ENCODE measurements around the gene FREM1. TPM values are rescaled to one million over a fixed set of nuclear protein-coding genes. Genes with fewer than 3 reads are reported as not detected.

FREM1 gene
- polyA plus RNA-seq, 1 of the 3 experiments (the other 2 are of a cell fraction), result 0.26 TPM

GRCh38 chr9:14715102-14715501, 195.1 kb downstream of the FREM1 start:
- no peaks in the 10 kb centered on the region for H3F3A ChIP-seq (replicated peaks; ENCODE audit: insufficient read depth)
- H3K4me2 ChIP-seq, result no peak overlapping the region
- no peak for DNase-seq
- 0 out of 2 replicates have a peak, but pooled peaks cover 4% of the 10 kb centered on the region for H3K9me3 ChIP-seq
- POLR2A ChIA-PET, result no interaction called here
- no peak overlapping the region for H3K4me3 ChIP-seq (ENCODE audit: low read depth in 2 of 2, low read length in 1 of 2)
- no peaks in the 10 kb centered on the region for H3K9me2 ChIP-seq
- no peak overlapping the region for H3K27ac ChIP-seq (ENCODE audit: low read depth in 2 of 2, low read length in 1 of 2)
- no peaks in the 10 kb centered on the region for H4K20me1 ChIP-seq (ENCODE audit: insufficient read depth)
- TF ChIP-seq ZBTB33 (IDR thresholded peaks at IDR 0.05; ENCODE audit: borderline replicate concordance, low read depth) (no peak), RFX5 (IDR thresholded peaks at IDR 0.05; ENCODE audit: low read length) (no peak), USF2 (IDR thresholded peaks at IDR 0.05; ENCODE audit: borderline replicate concordance, low read depth, low read length) (no peak)
- H3K4me1 ChIP-seq (ENCODE audit: control insufficient read depth in 1 of 2, insufficient read depth in 2 of 2, low read depth in 1 of 2, low read length in 1 of 2), result no peaks in the 10 kb centered on the region; a peak in 1 of 4 replicates
- no peak overlapping the region for H2AFZ ChIP-seq (ENCODE audit: low read depth)
- no peak overlapping the region for H3K9ac ChIP-seq
- H3K79me2 ChIP-seq (ENCODE audit: insufficient read depth), result no peaks in the 10 kb centered on the region
- peaks cover 3% of the 10 kb centered on the region; the same call in 1 of the 2 replicates for H3K27me3 ChIP-seq (ENCODE audit: insufficient read depth)
- CTCF ChIA-PET, result interaction anchor here (1.0 kb wide), 1 partner anchor 63 kb away, joined by 3 read pairs; no protein-coding TSS in a partner anchor
- WGBS (ENCODE audit: low lambda C conversion rate), result 36% methylated on average over 4 of the region's 4 CpGs
- no peaks in the 10 kb centered on the region for H3K36me3 ChIP-seq (replicated peaks in 1 of 2; ENCODE audit: control insufficient read depth in 1 of 2, insufficient read depth in 2 of 2, low read length in 1 of 2)

GRCh38 chr9:14713187-14713767, 197.0 kb downstream of the FREM1 start:
- no peak for DNase-seq
- Histone ChIP-seq H3K9me2 (no peaks in the 10 kb centered on the region), H3K36me3 (replicated peaks in 1 of 2; ENCODE audit: control insufficient read depth in 1 of 2, insufficient read depth in 2 of 2, low read length in 1 of 2) (no peaks in the 10 kb centered on the region), H3K4me2 (no peak overlapping the region), H3F3A (replicated peaks; ENCODE audit: insufficient read depth) (no peaks in the 10 kb centered on the region), H3K9ac (no peak overlapping the region), H4K20me1 (ENCODE audit: insufficient read depth) (no peaks in the 10 kb centered on the region), H3K27me3 (ENCODE audit: insufficient read depth) (no peaks in the 10 kb centered on the region), H3K27ac (ENCODE audit: low read depth in 2 of 2, low read length in 1 of 2) (no peak overlapping the region), H3K9me3 (0 out of 2 replicates have a peak, but pooled peaks cover 4% of the 10 kb centered on the region), H3K79me2 (ENCODE audit: insufficient read depth) (no peaks in the 10 kb centered on the region), H3K4me1 (ENCODE audit: control insufficient read depth in 1 of 2, insufficient read depth in 2 of 2, low read depth in 1 of 2, low read length in 1 of 2) (no peaks in the 10 kb centered on the region), H3K4me3 (ENCODE audit: low read depth in 2 of 2, low read length in 1 of 2) (no peak overlapping the region), H2AFZ (ENCODE audit: low read depth) (no peak overlapping the region)
- ChIA-PET POLR2A (no interaction called here), CTCF (no interaction called here)
- 67% methylated on average over 3 of the region's 3 CpGs for WGBS (ENCODE audit: low lambda C conversion rate)
- TF ChIP-seq YY1 (IDR thresholded peaks at IDR 0.05; ENCODE audit: low read depth) (no peak), ELF1 (IDR thresholded peaks at IDR 0.05) (no peak), GATA2 (CRISPR knock-in tag; IDR thresholded peaks at IDR 0.05) (no peak), TCF12 (IDR thresholded peaks at IDR 0.05) (no peak), NFIC (IDR thresholded peaks at IDR 0.05; ENCODE audit: borderline replicate concordance) (no peak), ZBTB33 (IDR thresholded peaks at IDR 0.05; ENCODE audit: borderline replicate concordance, low read depth) (no peak), EZH2phosphoT487 (IDR thresholded peaks at IDR 0.05; ENCODE audit: borderline replicate concordance, low read depth) (no peak), RAD21 (IDR thresholded peaks at IDR 0.05; ENCODE audit: low read length) (no peak), CTCF (IDR thresholded peaks at IDR 0.05) (no peak), TEAD4 (IDR thresholded peaks at IDR 0.05; ENCODE audit: borderline replicate concordance, insufficient read depth) (no peak), CHD2 (IDR thresholded peaks at IDR 0.05; ENCODE audit: low read length, partially characterized antibody) (no peak), RFX5 (IDR thresholded peaks at IDR 0.05; ENCODE audit: low read length) (no peak), USF2 (IDR thresholded peaks at IDR 0.05; ENCODE audit: borderline replicate concordance, low read depth, low read length) (no peak), MEF2A (IDR thresholded peaks at IDR 0.05; ENCODE audit: borderline replicate concordance, low read depth) (no peak), EP300 (IDR thresholded peaks at IDR 0.05; ENCODE audit: borderline replicate concordance in 1 of 2, low read depth in 1 of 2, low read length in 1 of 2) (no peak), MAX (IDR thresholded peaks at IDR 0.05; ENCODE audit: low read depth) (no peak)
